Progenitor cell of endocrine pancreas (in vitro differentiated cells): ENCODE data around the gene H3-3A. TPM values are rescaled to one million over a fixed set of nuclear protein-coding genes. Genes with fewer than 3 reads are reported as not detected.

ENCODE experiments used
- DNase-seq: peaks from one replicate; pipeline ENCODE4 v3.0.0; 2021; ENCODE audit warnings: low spot score; ENCODE audit not compliant: unreplicated experiment
- H3K27ac Mint-ChIP-seq: 2 replicates; pipeline ENCODE4 v1.8.0; 2021; ENCODE audit warnings: mild to moderate bottlenecking, moderate library complexity, mixed read lengths
- H3K27me3 Mint-ChIP-seq: 2 replicates; pipeline ENCODE4 v1.8.0; 2021; ENCODE audit warnings: mixed read lengths
- H3K36me3 Mint-ChIP-seq: 2 replicates; pipeline ENCODE4 v1.8.0; 2022; ENCODE audit warnings: mixed read lengths; ENCODE audit not compliant: insufficient read depth
- H3K4me1 Mint-ChIP-seq: 2 replicates; pipeline ENCODE4 v1.8.0; 2021; ENCODE audit warnings: low read depth, mixed read lengths
- H3K4me3 Mint-ChIP-seq: 2 replicates; pipeline ENCODE4 v1.8.0; 2021; ENCODE audit warnings: low read depth, mild to moderate bottlenecking, moderate library complexity, mixed read lengths
- H3K9me3 Mint-ChIP-seq: 2 replicates; pipeline ENCODE4 v1.8.0; 2021; ENCODE audit warnings: low read depth, mixed read lengths
- total RNA-seq: library from RNA; stranded (reverse); gene quantifications from 2 replicates; pipeline ENCODE4 v1.2.1, GENCODE V29; 2021
- TF ChIP-seq, protein P1 (sequence below): fragments of 200-600 bp; sonication (generic); IDR thresholded peaks from one replicate; pipeline ENCODE4 v1.5.0; 2021; ENCODE audit warnings: antibody characterized with exemption, mild to moderate bottlenecking; ENCODE audit not compliant: unreplicated experiment

H3-3A gene
- total RNA-seq, 1 donor from 2014 or later = 1,313 TPM

- Mint-ChIP-seq H3K9me3 (no peaks in the 10 kb centered on the region), H3K36me3 (no peaks in the 10 kb centered on the region), H3K4me3 (no peak overlapping the region), H3K4me1 (peaks cover 4% of the 10 kb centered on the region), H3K27me3 (no peaks in the 10 kb centered on the region), H3K27ac (no peak overlapping the region)
- TF ChIP-seq, protein P1, sequence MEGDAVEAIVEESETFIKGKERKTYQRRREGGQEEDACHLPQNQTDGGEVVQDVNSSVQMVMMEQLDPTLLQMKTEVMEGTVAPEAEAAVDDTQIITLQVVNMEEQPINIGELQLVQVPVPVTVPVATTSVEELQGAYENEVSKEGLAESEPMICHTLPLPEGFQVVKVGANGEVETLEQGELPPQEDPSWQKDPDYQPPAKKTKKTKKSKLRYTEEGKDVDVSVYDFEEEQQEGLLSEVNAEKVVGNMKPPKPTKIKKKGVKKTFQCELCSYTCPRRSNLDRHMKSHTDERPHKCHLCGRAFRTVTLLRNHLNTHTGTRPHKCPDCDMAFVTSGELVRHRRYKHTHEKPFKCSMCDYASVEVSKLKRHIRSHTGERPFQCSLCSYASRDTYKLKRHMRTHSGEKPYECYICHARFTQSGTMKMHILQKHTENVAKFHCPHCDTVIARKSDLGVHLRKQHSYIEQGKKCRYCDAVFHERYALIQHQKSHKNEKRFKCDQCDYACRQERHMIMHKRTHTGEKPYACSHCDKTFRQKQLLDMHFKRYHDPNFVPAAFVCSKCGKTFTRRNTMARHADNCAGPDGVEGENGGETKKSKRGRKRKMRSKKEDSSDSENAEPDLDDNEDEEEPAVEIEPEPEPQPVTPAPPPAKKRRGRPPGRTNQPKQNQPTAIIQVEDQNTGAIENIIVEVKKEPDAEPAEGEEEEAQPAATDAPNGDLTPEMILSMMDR = no peak
- no peak for DNase-seq
Measured at GRCh38 chr1:226033582-226033981, 28.9 kb upstream of the H3-3A start.

DNA sequence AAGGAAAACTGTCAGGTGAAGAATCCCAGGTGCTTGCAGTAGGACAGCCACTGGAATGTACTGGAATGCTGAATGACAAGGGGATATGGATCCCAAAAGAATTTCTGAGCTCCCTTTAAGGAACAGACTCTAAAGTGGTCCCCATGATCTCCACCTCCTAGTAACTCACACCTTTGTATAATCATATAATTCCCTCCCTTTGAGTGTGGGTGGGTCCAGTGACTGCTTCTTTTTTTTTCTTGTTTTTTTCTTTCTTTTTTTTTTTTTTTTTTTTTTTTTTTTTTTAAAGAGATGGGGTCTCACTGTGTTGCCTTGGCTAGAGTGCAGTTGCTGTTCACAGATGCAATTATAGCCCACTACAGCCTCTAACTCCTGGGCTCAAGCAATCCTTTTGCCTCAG, 28.5 kb upstream of the H3-3A start:
- no peaks in the 10 kb centered on the region for H3K9me3 Mint-ChIP-seq
- H3K4me1 Mint-ChIP-seq = peaks cover 2% of the 10 kb centered on the region
- H3K36me3 Mint-ChIP-seq = no peaks in the 10 kb centered on the region
- no peaks in the 10 kb centered on the region for H3K27me3 Mint-ChIP-seq
- TF ChIP-seq, protein P1 = no peak
- no peak overlapping the region for H3K4me3 Mint-ChIP-seq
- H3K27ac Mint-ChIP-seq = no peak overlapping the region
- DNase-seq = no peak

GRCh38 chr1:226034482-226034881, 28.0 kb upstream of the H3-3A start:
- DNase-seq = no peak
- Mint-ChIP-seq H3K9me3 (no peaks in the 10 kb centered on the region), H3K27ac (no peak overlapping the region), H3K36me3 (no peaks in the 10 kb centered on the region), H3K4me1 (no peaks in the 10 kb centered on the region), H3K4me3 (no peak overlapping the region), H3K27me3 (no peaks in the 10 kb centered on the region)
- TF ChIP-seq, protein P1 = no peak

DNA sequence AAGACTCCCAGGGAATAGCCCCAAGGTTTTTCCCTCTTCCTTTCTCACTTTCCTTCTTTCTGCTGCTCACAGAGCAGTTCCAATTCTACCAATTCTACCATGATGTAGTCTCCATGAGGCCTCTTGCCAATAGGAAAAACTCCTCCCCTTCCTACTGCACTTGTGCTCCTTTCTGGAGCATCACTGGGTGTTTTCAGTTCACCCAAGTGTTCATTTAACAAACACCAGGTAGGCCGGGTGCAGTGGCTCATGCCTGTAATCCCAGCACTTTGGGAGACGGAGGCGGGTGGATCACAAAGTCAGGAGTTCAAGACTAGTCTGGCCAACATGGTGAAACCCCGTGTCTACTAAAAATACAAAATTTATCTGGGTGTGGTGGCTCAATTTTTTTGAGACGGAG, 26.6 kb upstream of the H3-3A start:
- Mint-ChIP-seq H3K36me3 (no peaks in the 10 kb centered on the region), H3K9me3 (no peaks in the 10 kb centered on the region), H3K27me3 (no peaks in the 10 kb centered on the region), H3K4me1 (no peaks in the 10 kb centered on the region), H3K4me3 (no peak overlapping the region), H3K27ac (no peak overlapping the region)
- TF ChIP-seq, protein P1 = no peak
- DNase-seq = no peak

- Mint-ChIP-seq H3K27me3 (no peaks in the 10 kb centered on the region), H3K4me3 (no peak overlapping the region), H3K27ac (no peak overlapping the region), H3K9me3 (no peaks in the 10 kb centered on the region), H3K4me1 (no peaks in the 10 kb centered on the region), H3K36me3 (no peaks in the 10 kb centered on the region)
- TF ChIP-seq, protein P1 = no peak
- no peak for DNase-seq
Measured at GRCh38 chr1:226038661-226039060, 23.9 kb upstream of the H3-3A start.

DNA sequence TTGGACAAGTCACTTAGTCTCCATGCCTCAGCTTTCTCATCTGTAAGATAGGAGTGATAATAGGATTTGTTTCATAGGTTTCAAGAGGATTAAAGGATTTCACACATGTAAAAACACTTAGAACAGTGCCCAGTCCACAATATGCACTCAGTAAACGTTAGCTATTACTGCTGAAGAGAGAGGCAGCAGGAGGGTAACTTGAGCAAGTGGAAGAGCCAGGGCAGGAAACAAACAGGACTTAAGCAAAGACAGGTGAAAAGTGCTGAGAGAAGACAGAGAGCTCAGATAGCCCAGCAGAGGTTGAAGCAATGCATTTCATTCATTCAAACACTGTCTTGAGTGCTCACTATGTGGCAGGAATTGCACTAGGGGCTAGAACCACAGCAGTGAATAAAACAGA, 21.1 kb upstream of the H3-3A start:
- TF ChIP-seq, protein P1 = no peak
- DNase-seq = no peak
- peaks cover 2% of the 10 kb centered on the region for H3K36me3 Mint-ChIP-seq

More for the DNA sequence above, 21.1 kb upstream of the H3-3A start:
- H3K9me3 Mint-ChIP-seq = no peaks in the 10 kb centered on the region
- no peak overlapping the region for H3K27ac Mint-ChIP-seq
- H3K27me3 Mint-ChIP-seq = peaks cover 4% of the 10 kb centered on the region
- H3K4me1 Mint-ChIP-seq = no peaks in the 10 kb centered on the region
- H3K4me3 Mint-ChIP-seq = no peak overlapping the region
